OCI-LY3 (cell line): ENCODE data around the gene LAMA3.

ENCODE experiments used
- EZH2phosphoT487 ChIP-seq: fragments of 200-600 bp; shearing (Covaris generic); IDR thresholded peaks from 2 replicates; pipeline ENCODE4 v1.6.1; 2018; ENCODE audit warnings: antibody characterized with exemption, mixed run types, low read depth
- TF ChIP-seq, protein P1 (sequence below): fragments of 200-600, 300-600 bp; sonication (generic); IDR thresholded peaks from 2 replicates; pipeline ENCODE4 v1.5.1; 2014; ENCODE audit warnings: antibody characterized with exemption, low read length, low read depth

DNA sequence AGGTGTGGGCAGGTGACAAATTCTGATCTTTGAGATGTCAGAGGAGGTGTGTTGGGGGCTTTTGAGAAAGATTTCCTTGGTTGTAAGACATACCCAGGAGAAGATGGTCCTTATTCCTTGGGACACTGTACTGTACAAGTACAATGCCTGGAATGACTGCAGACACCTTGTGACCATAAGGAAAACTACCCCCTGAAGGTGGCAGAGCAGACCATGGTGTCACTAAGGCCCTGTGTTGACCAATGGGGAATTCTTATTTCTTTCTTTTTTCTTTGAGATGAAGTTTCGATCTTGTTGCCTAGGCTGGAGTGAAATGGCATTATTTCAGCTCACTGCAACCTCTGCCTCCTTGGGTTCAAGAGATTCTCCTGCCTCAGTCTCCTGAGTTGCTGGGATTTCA lies 22.1 kb upstream of the LAMA3 start:
- TF ChIP-seq, protein P1, sequence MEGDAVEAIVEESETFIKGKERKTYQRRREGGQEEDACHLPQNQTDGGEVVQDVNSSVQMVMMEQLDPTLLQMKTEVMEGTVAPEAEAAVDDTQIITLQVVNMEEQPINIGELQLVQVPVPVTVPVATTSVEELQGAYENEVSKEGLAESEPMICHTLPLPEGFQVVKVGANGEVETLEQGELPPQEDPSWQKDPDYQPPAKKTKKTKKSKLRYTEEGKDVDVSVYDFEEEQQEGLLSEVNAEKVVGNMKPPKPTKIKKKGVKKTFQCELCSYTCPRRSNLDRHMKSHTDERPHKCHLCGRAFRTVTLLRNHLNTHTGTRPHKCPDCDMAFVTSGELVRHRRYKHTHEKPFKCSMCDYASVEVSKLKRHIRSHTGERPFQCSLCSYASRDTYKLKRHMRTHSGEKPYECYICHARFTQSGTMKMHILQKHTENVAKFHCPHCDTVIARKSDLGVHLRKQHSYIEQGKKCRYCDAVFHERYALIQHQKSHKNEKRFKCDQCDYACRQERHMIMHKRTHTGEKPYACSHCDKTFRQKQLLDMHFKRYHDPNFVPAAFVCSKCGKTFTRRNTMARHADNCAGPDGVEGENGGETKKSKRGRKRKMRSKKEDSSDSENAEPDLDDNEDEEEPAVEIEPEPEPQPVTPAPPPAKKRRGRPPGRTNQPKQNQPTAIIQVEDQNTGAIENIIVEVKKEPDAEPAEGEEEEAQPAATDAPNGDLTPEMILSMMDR = peak; percentile 45
- TF ChIP-seq EZH2phosphoT487 = no peak
